Cerebellar cortex (tissue), 1 donor: ENCODE results near the gene PRR22.

Experiments used
- DNase-seq: peaks from one replicate; pipeline ENCODE4 v3.0.0-alpha.2; 2015; ENCODE audit warnings: low spot score

The PRR22 gene

DNA sequence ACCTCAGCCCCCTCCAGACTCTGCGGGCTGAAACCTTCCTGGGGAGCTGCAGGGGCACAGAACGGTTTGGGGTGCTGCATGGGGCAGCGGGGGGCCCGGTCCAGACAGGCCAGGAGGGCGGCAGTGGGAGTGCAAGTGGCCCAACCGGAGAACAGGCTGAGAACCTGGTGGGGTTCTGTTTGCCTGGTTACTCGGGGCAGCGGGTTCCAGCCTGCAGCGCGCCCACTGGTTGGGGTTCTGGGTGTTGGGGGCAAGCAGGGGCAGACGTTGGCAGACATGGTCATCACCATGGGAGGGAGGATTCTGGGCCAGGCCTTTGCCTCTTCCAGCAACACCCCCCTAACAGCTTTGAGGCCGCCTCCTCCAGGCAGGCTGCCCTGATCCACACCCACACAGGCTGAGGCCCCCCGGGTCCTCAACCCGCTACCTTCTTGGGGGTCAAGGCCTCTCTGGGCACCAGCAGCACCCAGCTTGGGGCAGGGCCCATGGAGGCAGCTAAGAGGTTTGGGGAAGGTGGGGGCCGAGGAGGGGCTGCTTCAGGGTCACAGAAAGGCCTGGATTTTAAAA is at the start of gene PRR22:
TSS of gene PRR22 (minus strand) at position 166 of the 567 bp plus-strand sequence. CDS start at position 80, 86 bp downstream.
- DNase-seq = no peak

GRCh38 chr19:5832527-5833216 is 48.1 kb upstream of the PRR22 start:
- no peak for DNase-seq

DNA sequence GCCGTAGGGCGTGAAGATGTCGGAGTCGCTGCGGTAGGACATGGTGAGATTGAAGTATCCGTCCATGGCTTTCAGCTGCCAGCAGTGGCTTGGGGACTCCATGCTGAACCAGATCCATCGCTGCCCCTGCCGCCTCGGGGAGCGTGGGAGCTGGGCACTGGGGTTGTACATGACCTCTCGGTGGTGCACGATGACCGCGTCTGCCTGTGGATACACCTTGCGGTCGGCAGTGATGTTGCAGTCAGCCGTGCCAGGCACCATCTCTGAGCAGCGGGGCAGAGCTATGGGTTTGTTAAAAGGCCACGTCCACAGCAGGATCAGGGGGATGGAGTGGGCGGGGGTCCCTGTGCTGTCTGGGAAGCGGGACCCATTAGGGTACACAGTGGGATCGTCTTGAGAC is 47.5 kb upstream of the PRR22 start:
- DNase-seq = no peak

GRCh38 chr19:5831159-5831558 is 46.6 kb upstream of the PRR22 start:
- DNase-seq = no peak

- no peak for DNase-seq
Observed at GRCh38 chr19:5829567-5830310, 45.2 kb upstream of the PRR22 start.

GRCh38 chr19:5828661-5829566 is 44.4 kb upstream of the PRR22 start:
- DNase-seq = no peak

- DNase-seq = peak; percentile 62
Observed at GRCh38 chr19:5827891-5828660, 43.5 kb upstream of the PRR22 start.

DNA sequence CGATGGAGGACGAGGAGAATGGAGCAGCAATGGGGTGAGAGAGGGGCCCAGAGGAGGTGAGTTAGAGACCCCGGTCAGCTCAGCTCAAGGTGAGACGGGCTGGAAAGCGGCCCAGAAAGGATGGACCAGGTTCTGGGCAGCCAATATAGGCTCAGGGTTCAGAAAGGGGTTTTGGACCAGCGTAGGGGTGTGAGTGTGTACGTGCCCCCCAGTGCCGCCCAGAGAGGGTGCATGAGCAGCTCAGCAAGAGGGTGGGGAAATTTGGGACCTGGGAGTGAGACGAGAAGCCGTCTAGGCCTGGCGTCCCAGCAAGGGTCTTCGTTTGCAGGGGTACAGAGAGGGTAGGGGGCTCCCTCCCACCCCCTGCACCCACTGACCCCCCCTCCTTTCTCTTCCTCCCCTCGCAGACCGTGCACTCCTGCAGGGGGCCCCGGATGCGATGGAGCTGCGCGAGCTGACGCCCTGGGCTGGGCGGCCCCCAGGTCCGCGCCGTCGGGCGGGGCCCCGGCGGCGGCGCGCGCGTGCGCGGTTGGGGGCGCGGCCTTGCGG is 42.9 kb upstream of the PRR22 start:
- no peak for DNase-seq

GRCh38 chr19:5826531-5827341 is 42.2 kb upstream of the PRR22 start:
- peak; percentile 12 for DNase-seq

GRCh38 chr19:5825178-5825577 is 40.6 kb upstream of the PRR22 start:
- no peak for DNase-seq

DNA sequence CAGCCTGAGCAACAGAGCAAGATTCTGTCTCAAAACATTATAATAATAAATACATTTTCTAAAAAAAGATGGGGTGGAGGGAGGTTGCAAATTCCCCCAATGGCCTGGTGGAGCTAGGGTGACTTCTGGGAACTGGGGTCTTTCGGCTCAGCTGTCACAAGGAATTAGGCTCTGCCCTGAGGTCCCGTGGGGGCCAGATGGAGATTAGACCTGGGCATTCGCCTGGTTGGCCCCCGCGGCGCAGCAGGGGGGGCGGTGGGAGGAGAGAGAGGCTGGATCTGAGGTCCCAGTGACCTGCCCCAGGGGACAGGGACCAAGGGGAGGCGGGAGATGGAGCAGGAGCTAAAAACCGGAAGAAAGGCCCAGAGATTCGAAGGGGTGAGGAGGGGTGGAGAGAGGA is 40.2 kb upstream of the PRR22 start:
- DNase-seq = no peak

DNA sequence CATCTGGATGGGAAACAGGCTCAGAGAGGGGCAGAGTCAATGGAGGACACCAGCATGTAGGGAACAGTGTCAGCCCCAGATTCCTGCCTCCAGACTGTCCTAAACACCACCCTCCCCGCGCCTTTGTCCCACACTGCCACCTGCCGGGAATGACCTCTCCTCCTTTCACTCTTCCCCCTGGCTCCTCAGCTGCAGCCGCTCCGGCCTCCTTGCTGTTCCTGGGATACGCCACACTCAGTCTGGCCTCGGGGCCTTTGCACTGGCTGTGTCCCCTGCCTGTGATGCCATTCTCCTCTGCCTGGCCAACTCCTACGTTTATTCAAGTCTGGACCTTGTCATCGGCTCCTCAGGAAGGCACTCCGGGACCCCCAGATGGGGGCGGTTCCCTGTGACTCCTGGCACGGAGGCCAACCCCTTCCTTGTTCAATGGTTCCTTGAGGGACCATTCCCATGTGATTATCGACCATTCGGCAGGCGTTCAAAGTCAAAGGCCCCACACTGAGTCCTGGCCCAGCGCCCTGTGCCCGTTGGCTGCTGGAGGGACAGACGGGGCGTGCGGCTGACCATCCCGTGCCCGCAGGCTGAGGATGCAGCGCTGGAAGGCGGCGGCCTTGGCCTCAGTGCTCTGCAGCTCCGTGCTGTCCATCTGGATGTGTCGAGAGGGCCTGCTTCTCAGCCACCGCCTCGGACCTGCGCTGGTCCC is 39.2 kb upstream of the PRR22 start:
- DNase-seq = peak; percentile 35

DNA sequence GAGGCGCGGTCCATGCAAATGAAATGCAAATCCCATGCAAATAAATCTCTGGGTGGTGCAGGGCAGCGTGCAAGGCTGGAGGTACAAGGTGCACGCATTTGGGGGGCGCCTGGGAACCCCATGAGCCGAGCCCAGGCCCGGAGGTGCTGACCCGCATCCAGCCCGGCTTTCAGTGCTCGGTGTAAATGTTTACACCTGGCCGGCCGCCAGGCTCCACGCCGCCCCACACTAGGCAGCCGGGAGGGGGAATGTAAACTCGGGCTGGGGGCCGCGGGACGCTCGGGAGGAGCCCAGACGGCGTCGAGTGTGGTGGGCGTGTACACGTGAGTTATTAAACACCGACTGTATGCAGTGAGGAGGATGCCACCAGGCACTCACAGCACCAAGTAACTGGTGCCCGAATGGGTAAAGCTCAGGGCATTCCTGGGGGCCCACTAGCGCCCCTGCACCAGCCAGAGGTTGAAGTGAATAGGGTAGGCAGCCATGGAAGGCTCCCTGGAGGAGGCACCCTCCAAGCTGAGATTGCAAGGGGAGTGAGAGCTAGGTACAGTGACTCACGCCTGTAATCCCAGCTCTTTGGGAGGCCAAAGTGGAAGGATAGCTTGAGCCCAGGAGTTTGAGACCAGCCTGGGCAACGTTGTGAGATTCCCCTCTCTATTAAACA is 37.8 kb upstream of the PRR22 start:
- DNase-seq = no peak

- no peak for DNase-seq
Observed at GRCh38 chr19:5821521-5822180, 37.1 kb upstream of the PRR22 start.

- no peak for DNase-seq
Observed at GRCh38 chr19:5820785-5821184, 36.2 kb upstream of the PRR22 start.

GRCh38 chr19:5818594-5818993 is 34.0 kb upstream of the PRR22 start:
- DNase-seq = no peak

GRCh38 chr19:5817218-5817617 is 32.7 kb upstream of the PRR22 start:
- no peak for DNase-seq

DNA sequence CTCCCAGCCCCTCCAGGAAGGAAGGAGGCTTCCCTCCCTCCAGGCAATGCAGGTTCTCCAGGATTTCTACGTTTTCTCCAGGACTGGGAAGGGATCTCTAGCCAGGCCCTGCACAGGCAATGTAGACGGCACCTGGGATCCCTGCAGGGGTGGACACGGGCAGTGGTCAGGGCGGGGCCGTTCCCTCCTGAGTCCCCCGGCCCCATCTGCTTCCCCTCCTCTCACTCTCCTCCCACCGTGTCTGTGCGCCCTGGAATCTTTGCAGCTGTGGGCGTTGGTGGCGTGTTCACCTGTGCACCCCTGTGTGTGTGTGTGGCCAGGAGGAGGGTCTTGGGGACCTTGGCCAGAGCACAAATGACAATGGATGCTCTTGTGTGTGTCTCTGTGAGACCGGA is 30.3 kb upstream of the PRR22 start:
- DNase-seq = no peak
